GM21619 (cell line): ENCODE data around the gene PLA2G2D.
"Not testable (repeated sequence)": the region's sequence is repeated elsewhere in the genome, so short reads cannot be mapped to it uniquely, and the experiment has no call there.

ENCODE experiments used
- ATAC-seq: cut with Tn5 transposase; IDR thresholded peaks from one replicate; pipeline ENCODE4 v1.9.1; 2021; ENCODE audit not compliant: unreplicated experiment

The PLA2G2D gene

GRCh38 chr1:20143318-20143717 is 24.0 kb upstream of the PLA2G2D start:
- ATAC-seq, result no peak

GRCh38 chr1:20142001-20142710 is 22.8 kb upstream of the PLA2G2D start:
- no peak for ATAC-seq

DNA sequence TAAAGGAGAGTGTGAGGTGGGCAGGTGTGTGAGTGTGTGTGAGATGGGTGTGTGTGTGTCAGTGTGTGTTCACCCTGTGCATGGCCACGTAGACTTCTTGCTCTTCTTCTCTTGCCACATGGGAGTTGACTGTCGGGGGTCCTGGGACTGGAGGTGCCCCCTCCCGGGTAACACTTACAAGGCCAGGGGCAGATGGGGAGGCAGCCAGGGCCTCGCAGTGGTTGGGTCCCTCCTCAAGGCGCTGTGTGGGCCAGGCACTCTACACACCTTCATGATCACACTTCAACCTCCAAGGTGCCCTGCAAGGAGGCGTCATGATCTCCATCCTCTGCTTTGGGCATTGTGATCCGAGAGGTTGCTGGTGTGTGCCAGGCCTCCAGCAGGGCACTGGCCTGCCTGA is 22.1 kb upstream of the PLA2G2D start:
- no peak for ATAC-seq

- no peak for ATAC-seq
These were observed 21.7 kb upstream of the PLA2G2D start for GRCh38 chr1:20141001-20141400.

DNA sequence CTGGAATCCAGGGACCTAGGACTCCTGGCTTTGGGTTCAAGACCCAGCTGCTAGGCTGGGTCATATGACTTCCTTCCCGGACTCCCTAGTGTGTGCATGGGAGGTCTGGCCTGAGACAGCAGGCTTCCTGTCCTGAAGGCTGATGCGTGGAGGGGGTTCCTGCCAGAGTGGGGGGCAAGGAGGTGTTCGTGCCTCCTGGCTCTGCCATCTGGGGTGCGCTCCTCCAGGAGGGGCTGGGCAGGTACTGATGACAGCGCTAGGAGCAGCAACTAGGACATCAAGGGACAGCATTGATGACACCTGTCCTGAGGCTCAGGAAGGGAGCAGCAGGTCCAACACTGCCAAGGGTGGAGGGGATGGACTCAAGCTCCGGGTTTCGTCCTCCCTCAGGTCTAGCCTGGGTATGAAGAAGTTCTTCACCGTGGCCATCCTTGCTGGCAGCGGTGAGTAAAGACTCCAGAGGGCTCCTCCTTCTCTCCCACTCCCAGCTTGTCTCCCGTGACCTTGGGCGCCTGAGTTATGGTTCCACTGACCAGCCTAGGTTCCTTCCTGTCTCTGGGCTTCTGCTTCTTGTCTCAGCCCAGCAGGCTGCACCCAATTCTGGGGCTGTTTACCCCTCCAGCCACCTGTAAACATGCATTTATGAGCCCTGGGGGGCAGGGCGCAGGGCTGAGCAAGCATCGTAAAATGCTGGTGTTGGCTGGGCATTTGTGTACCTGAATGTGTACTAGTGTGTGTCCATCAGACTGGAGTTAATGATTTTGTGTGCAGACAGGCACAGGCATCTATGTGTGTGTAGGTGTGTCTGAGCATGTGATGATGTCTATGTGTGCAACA is 20.7 kb upstream of the PLA2G2D start:
- ATAC-seq, result no peak

- ATAC-seq, result no peak
These were observed 19.7 kb upstream of the PLA2G2D start, which contains the start of gene PLA2G2F for GRCh38 chr1:20138961-20139550. Gene PLA2G2F, plus strand, starts transcription at chr1:20139323. Its CDS starts 105 bp downstream, at chr1:20139428.

DNA sequence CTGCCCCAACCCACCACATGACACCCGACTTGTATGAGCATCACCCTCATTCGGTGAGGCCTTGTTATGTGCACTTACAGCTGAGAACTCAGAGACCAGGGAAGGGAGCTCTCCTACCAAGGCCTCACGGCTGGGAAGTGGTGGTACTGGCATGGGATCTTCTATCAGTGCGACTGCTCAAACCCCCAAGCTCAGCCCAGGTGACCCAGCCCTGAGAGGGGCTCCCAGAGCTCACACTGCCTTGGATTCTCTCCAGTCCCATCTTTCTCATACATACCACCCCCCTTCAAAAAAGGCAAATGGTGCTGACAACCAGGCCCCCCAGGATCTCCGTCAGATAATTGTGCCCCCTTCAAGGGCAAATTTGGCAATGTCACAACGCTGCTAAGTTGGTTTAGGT is 19.0 kb upstream of the PLA2G2D start:
- ATAC-seq, result no peak

GRCh38 chr1:20137604-20138003 is 18.3 kb upstream of the PLA2G2D start:
- ATAC-seq, result no peak

- no peak for ATAC-seq
These were observed 17.7 kb upstream of the PLA2G2D start for GRCh38 chr1:20137055-20137454.

- no peak for ATAC-seq
These were observed 16.9 kb upstream of the PLA2G2D start for GRCh38 chr1:20136249-20136648.

- ATAC-seq, result no peak
These were observed 15.7 kb upstream of the PLA2G2D start for GRCh38 chr1:20134995-20135394.

- ATAC-seq, result not testable (repeated sequence)
These were observed 11.2 kb upstream of the PLA2G2D start for GRCh38 chr1:20130518-20130917.

- ATAC-seq, result no peak
These were observed 7.6 kb upstream of the PLA2G2D start for GRCh38 chr1:20126806-20127440.

DNA sequence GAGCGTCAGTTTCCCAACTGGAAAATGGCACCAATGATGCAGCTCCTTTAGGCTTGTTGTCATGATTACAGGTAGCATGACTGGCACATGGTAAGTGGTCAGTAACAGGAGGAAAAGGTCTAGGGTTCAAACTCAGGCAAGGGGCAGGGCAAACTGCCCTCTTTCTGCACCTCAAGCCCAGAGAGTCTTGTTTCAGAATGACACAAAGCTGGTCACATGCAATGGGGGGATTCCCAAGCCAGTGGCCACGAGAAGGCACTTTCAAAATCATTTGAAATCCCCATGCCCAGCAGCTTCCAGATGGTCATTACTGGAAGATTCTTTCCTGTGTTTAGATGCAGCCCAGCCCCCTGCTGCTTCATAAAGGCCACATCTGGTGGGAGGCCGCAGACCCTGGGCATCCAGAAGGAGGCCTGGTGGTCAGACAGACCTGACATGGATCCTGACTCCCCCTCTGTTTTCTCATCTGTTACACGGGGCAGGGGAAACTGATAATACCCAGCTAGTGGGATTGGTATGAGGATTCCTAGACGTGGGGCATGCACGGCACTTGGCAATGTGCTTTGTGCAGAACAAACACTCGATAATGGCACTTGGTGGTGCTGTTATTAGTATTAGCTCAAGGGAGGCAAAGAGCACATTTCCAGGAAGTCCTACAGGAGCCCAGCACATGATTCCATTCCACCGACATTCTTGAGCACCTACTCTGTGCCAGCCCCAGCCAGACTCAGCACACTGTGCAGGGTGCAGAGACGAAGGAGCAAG is 6.9 kb upstream of the PLA2G2D start:
- ATAC-seq, result peak; percentile 59

DNA sequence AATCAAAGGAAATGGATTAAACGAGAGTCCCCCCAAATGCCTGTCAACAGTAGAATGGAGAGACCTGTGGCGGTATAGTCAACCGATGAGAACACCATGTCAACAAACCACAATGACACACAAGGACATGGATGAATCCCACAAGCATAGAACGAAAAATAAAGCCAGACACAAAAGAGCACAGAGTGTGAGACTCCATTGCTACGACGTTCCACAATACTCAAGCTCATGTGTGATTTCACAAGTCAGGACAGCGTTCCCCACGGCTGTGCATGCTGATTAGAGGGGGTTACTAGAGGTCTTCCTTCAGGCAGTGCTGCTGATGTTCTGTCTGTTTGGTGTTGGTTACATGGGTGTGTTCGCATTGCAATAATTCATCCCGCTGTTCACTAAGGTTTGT is 5.8 kb upstream of the PLA2G2D start:
- ATAC-seq, result no peak

DNA sequence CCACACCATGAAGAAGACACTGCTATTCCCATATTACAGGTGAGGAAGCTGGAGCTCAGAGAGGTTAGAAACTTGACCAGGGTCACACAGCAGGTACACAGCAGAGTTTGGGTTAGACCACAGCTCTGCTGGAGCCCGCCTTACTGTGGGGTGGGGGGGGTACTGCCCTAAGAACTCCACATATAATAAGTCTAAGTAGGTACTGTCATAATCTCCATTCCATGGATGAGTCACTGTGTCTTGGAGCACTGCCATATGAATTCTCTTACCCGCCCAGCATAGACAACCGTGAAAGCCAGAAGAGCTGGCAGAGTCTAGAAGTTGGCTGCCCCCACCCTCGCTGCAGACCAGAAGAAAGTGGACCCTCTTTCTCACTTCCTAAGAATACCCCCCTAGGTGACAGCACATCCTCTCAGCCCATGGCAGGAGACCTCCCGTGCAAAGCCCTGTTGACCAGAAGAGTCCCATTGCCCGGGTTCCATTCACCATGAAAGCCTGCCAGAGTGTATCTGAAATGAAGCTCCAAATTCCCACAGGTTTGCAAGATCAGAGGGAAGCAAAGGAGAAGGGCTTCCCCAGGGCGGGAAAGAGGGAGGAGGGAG is 5.2 kb upstream of the PLA2G2D start:
- ATAC-seq, result no peak

DNA sequence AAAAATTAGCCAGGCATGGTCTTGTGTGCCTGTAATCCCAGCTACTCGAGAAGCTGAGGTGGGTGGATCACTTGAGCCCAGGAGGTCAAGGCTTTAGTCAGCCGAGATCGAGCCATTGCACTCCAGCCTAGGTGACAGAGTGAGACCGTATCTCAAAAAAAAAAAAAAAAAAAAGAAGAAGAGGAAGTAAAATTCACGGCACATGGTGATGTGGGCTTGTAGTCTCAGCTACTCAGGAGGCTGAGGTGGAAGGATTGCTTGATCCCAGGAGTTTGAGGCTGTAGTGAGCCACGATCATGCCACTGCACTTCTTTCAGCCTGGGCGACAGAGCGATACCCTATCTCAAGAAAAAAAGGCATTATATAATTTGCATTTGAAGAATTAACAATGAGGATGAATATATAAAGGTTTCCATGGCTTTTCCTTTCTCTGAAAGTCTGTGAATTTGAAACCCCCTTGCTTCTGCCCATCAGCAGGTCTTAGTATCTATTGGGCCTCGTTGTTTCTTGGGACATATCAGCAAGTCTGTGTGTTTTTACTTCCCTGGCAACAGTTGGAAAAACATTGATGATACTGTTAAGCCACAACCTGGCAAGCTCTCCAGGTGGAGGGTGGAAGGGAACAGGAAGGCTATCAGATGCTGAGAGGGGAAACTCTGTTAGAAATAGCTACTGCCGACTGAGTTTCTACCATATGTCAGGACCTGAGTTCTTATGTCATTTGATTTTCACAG is 4.6 kb upstream of the PLA2G2D start:
- ATAC-seq, result no peak

GRCh38 chr1:20120796-20121195 is 1.5 kb upstream of the PLA2G2D start:
- ATAC-seq, result no peak

DNA sequence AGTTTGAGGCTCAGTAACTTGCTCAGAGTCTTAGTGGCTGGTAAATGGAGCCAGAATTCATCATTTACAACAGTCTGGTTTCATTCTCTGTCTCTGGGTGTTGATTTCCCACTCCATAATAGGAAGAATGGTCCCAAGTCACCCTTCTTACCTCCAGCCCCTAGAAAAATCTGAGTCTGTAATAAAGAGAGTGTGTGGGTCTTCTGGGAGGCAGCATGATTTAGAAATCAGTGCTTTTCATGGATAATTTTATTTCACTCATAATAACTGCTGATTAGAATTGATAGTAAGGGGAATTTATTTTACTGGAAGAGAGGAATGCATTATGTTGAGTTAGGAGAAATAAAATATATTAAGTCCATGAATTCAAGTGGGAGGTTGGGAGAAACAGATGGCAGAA is 2.1 kb downstream of the PLA2G2D start:
- no peak for ATAC-seq

GRCh38 chr1:20115916-20116315 is 3.4 kb downstream of the PLA2G2D start:
- ATAC-seq, result no peak
